ENCODE results near the gene LMNA. TPM values are rescaled to one million over a fixed set of nuclear protein-coding genes. Genes with fewer than 3 reads are reported as not detected.

The LMNA gene
- total and polyA plus RNA-seq, 11 donors, result 223 to 396 (median 273) TPM

DNA sequence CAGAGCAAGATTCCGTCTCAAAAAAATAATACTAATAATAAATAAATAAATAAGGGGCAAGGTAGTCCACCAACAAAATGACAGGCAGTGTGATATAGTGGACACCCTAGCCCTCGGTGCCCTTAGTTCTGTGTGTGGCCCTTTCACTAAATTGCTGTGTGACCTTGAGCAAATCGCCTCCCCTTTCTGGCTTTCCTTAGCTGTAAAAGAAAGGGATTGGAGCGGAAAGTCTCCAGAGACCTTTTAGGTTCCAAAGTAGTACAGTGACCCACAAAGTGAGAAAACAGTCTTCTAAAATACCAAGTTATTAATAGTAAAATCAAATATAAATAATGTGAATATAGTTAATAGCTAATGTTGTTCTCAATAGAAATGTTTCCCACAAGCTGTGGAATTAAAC, 7.6 kb downstream of the LMNA start:
- peaks cover 0 to 35% (median 0%) of the 10 kb centered on the region in 9 donors for H3K36me3 ChIP-seq
- H3K9me3 ChIP-seq, result no peaks in the 10 kb centered on the region
- intact Hi-C loops (cut with DNase I), result loop anchor here in 1 of 10 donors (10.0 kb wide), 1 partner anchor 383 kb away; the partner anchor contains the start of gene MEF2D
- H3K4me3 ChIP-seq, result peak overlapping the region in 11 of 12 donors; percentile 20 to 100 (median 44)
- H3K27ac ChIP-seq, result peak overlapping the region; percentile 96 to 100 (median 98)
- H3K4me1 ChIP-seq, result peaks cover 62 to 100% (median 99%) of the 10 kb centered on the region in 12 donors
- no peak for TF ChIP-seq POLR2A (IDR thresholded peaks at IDR 0.05)
- DNase-seq, result no peak
- WGBS, 4 donors, result 17 to 48% (median 26%) methylated on average over 4 of the region's 4 CpGs
- H3K27me3 ChIP-seq, result no peaks in the 10 kb centered on the region
- no peak for ATAC-seq

GRCh38 chr1:156122519-156123355, 8.2 kb downstream of the LMNA start:
- TF ChIP-seq, protein P1, sequence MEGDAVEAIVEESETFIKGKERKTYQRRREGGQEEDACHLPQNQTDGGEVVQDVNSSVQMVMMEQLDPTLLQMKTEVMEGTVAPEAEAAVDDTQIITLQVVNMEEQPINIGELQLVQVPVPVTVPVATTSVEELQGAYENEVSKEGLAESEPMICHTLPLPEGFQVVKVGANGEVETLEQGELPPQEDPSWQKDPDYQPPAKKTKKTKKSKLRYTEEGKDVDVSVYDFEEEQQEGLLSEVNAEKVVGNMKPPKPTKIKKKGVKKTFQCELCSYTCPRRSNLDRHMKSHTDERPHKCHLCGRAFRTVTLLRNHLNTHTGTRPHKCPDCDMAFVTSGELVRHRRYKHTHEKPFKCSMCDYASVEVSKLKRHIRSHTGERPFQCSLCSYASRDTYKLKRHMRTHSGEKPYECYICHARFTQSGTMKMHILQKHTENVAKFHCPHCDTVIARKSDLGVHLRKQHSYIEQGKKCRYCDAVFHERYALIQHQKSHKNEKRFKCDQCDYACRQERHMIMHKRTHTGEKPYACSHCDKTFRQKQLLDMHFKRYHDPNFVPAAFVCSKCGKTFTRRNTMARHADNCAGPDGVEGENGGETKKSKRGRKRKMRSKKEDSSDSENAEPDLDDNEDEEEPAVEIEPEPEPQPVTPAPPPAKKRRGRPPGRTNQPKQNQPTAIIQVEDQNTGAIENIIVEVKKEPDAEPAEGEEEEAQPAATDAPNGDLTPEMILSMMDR (IDR thresholded peaks at IDR 0.05), result no peak
- peak in 1 of 2 donors; percentile 53 for TF ChIP-seq POLR2A (IDR thresholded peaks at IDR 0.05)
- Histone ChIP-seq H3K9me3 (no peaks in the 10 kb centered on the region), H3K27me3 (no peaks in the 10 kb centered on the region), H3K4me3 (peak overlapping the region in 11 of 12 donors; percentile 20 to 100 (median 44)), H3K27ac (peak overlapping the region; percentile 96 to 100 (median 98)), H3K4me1 (peaks cover 63 to 100% (median 99%) of the 10 kb centered on the region in 12 donors), H3K36me3 (peaks cover 0 to 32% (median 0%) of the 10 kb centered on the region in 9 donors)
- intact Hi-C loops (cut with DNase I), result loop anchor here in 1 of 10 donors (10.0 kb wide), 1 partner anchor 382 kb away; the partner anchor contains the start of gene MEF2D
- 7 to 12% (median 9%) methylated on average over 14 of the region's 14 CpGs for WGBS, 4 donors
- ATAC-seq, result peak; percentile 33 to 59 (median 46)
- DNase-seq, result peak; percentile 89 to 94 (median 90)

- intact Hi-C loops (cut with DNase I), result loop anchor here in 2 of 10 donors (2.0 to 10.0 kb wide), 2 partner anchors 17 to 381 kb away; partner anchors contain the start of gene MEF2D (in 1 of the 2)
- peak overlapping the region; percentile 96 to 100 (median 98) for H3K27ac ChIP-seq
- peak; percentile 25 to 79 for TF ChIP-seq POLR2A (IDR thresholded peaks at IDR 0.05)
- TF ChIP-seq, protein P1 (IDR thresholded peaks at IDR 0.05), result peak in 8 of 12 donors; percentile 15 to 48 (median 28)
- H3K9me3 ChIP-seq, result no peaks in the 10 kb centered on the region
- DNase-seq (peak; percentile 94 to 98 (median 97)), ATAC-seq (peak; percentile 73 to 83 (median 80))
- peaks cover 70 to 100% (median 99%) of the 10 kb centered on the region in 12 donors for H3K4me1 ChIP-seq
- H3K4me3 ChIP-seq, result peak overlapping the region in 11 of 12 donors; percentile 15 to 100 (median 44)
- peaks cover 0 to 37% (median 0%) of the 10 kb centered on the region in 9 donors for H3K36me3 ChIP-seq
- H3K27me3 ChIP-seq, result no peaks in the 10 kb centered on the region
- WGBS, 4 donors, result 2 to 12% (median 4%) methylated on average over 13 to 14 of the region's 14 CpGs
Observed at GRCh38 chr1:156123356-156124196, 9.1 kb downstream of the LMNA start.
